OCI-M2 (cell line): Measurements from ENCODE around the gene LRP4.
"Not testable (repeated sequence)": the region's sequence is repeated elsewhere in the genome, so short reads cannot be mapped to it uniquely, and the experiment has no call there.

Source experiments
- DNase-seq: peaks from one replicate; lab custom pipeline; 2025; ENCODE audit not compliant: unreplicated experiment; lab: John Stamatoyannopoulos, UW

LRP4 gene, protein sequence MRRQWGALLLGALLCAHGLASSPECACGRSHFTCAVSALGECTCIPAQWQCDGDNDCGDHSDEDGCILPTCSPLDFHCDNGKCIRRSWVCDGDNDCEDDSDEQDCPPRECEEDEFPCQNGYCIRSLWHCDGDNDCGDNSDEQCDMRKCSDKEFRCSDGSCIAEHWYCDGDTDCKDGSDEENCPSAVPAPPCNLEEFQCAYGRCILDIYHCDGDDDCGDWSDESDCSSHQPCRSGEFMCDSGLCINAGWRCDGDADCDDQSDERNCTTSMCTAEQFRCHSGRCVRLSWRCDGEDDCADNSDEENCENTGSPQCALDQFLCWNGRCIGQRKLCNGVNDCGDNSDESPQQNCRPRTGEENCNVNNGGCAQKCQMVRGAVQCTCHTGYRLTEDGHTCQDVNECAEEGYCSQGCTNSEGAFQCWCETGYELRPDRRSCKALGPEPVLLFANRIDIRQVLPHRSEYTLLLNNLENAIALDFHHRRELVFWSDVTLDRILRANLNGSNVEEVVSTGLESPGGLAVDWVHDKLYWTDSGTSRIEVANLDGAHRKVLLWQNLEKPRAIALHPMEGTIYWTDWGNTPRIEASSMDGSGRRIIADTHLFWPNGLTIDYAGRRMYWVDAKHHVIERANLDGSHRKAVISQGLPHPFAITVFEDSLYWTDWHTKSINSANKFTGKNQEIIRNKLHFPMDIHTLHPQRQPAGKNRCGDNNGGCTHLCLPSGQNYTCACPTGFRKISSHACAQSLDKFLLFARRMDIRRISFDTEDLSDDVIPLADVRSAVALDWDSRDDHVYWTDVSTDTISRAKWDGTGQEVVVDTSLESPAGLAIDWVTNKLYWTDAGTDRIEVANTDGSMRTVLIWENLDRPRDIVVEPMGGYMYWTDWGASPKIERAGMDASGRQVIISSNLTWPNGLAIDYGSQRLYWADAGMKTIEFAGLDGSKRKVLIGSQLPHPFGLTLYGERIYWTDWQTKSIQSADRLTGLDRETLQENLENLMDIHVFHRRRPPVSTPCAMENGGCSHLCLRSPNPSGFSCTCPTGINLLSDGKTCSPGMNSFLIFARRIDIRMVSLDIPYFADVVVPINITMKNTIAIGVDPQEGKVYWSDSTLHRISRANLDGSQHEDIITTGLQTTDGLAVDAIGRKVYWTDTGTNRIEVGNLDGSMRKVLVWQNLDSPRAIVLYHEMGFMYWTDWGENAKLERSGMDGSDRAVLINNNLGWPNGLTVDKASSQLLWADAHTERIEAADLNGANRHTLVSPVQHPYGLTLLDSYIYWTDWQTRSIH (N-terminal part only)

DNA sequence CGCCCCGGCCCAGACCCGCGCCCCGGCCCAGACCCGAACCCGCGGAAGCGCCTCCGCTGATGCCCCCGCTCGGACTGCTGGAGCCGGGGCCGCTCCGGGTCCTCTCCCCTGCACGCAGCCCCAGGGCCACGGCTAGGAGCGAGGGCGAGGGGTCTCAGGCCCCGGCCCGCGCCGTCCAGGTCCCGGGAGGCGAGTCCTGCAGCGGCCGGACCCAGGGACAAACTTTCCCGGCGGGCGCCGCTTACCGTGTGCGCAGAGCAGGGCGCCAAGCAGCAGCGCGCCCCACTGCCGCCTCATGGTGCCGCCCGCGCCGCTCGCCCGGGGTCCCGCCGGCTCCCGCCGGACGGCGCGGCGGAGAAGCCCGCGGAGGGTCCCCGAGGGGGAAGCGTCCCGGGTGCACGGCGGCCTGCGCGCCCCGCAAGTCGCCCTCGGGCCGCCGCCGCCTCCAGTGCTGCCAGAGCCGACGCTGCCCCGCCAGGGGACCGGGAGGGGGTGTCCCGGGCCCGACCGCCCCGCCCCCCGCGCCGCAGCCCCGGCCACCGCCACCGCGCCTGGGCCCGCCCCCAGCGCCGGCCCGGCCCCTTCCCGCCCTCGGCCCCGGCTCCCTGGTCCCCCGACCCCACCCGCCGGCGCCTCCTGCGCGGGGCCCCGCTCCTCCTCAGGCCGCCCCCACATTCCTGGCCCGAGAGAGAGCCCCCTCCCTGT, at the start of gene LRP4:
LRP4 (minus strand) TSS at position 468 of the 705 bp plus-strand sequence; CDS start at position 297, 171 bp downstream.
- no peak for DNase-seq

DNA sequence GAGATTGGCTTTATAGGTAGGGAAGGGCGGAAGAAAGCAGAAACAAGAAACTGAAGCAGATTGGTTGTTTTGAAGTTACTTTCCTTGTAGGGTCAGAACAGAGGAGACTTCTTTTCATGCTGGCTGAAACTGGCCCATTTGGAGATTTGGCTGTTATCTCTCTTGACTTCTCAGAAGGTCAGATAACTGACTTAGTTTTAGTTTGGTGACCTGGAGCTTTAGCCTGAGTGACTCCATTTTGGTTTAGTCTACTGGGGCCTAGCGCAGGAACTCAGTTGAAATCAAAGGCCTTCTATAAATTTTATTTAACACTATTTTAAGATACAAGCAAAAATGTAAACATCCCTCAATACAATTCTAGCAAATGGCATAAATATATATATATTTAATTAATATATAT, 49.6 kb upstream of the LRP4 start:
- no peak for DNase-seq

- DNase-seq, result no peak
Observed at GRCh38 chr11:46966773-46967172, 48.4 kb upstream of the LRP4 start.

DNA sequence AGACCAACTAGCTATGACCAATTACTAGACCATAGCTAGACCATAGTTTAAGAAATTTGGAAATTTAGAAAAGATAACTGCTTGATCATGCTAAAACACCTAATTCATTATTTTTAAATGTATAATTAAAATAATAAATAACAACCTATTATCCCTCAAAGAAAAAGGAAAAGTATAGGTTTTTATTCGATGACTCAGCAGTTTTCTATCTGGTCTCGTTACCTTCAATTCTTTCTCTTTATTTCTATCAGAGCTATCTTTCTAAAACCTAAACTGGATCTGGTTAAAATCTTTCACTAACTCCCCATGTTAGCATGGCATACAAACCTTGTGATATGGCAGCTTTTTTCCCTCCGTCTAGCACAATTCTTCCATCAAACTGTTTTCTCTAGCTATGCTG, 45.5 kb upstream of the LRP4 start:
- no peak for DNase-seq

GRCh38 chr11:46961886-46962285, 43.5 kb upstream of the LRP4 start:
- not testable (repeated sequence) for DNase-seq

GRCh38 chr11:46961041-46961440, 42.7 kb upstream of the LRP4 start:
- no peak for DNase-seq

DNA sequence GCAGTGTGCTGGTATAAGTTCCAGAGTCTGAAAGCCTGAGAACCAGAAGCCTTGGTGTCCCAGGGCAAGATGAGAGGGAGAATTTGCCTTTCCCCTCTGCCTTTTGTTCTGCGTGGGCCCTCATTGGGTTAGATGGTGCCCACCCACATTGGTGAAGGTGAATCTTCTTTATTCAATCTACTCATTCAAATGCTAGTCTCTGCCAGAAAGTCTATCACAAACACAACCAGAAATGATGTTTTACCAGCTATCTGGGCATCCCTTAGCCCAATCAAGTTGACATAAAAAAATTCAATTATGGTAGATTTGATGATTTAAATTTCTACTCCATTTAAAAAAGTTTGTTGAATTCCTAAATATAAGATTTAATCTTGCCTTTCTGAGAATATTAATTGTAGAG, 40.4 kb upstream of the LRP4 start:
- DNase-seq, result no peak

GRCh38 chr11:46953093-46953492, 34.7 kb upstream of the LRP4 start:
- DNase-seq, result no peak

GRCh38 chr11:46952553-46952952, 34.2 kb upstream of the LRP4 start:
- no peak for DNase-seq

DNA sequence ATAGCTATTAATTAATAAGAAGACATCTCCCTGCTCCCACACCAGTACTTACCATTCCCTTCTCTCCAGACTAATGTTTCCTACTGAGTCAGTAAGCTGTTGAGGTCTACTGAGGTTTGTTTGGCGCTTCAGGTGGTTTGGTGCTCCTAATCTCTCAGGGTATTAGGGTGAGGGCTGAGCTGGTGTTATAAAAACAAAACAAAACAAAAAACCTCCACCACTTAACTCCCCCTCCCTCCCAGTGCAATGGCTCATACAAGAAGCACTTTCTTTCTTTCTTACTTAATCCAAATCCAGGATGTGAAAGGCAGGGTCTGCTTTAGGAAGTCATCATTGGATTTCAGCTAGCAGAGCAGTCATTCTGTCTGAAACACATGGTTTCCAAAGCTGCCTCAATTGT, 33.5 kb upstream of the LRP4 start:
- no peak for DNase-seq

DNA sequence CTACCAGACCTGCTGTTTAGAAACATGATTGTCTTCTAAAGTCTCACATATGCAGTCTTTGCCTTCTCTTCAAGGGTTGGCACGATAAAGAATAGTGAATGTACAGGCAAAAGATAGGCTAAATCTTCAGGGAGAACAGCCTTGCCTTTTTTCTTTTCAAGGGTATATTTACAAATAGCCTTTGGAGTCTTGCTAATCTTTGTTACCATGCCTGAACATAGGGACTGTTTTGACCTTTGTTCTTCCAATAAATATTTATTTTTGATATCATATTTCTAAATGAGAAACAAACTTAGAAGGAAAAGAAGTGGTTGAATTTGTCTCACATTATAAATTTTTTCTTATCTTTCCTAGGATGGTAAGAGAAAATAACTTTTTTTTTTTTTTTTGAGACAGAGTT, 30.9 kb upstream of the LRP4 start:
- no peak for DNase-seq

DNA sequence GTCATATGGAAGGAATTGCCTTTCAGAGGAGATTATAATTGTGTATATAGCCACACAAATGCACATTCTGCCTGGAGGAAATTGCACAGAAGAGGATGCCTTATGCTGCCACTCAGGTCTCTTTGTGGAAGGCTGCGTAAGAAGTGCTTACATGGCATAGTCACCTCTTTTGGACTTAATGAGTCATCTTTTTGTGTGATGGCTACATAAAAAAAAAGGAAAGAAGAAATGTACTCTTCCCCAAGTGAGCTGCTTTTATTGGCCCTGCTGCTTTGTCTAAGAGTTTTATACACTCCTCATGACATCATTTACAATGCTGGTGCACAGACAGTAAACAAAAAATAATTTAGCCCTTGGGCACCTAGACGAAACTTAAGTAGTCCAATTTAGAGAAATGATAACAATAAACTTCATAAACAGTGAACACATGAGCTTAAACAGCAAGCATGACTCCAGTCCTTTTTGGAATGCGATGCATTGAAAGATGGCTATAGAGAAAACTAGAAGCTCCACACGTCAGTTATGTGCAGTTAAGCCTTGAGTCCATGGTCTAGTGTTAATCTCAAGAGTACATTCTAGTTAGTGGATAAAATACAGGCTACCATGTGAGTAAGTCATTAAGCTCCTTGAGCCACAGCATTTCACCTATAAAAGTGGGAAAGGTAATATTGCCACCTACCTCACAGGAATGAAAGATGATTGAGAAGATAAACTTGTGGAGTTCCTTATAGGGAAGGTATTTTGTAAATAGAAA, 30.2 kb upstream of the LRP4 start:
- no peak for DNase-seq

DNA sequence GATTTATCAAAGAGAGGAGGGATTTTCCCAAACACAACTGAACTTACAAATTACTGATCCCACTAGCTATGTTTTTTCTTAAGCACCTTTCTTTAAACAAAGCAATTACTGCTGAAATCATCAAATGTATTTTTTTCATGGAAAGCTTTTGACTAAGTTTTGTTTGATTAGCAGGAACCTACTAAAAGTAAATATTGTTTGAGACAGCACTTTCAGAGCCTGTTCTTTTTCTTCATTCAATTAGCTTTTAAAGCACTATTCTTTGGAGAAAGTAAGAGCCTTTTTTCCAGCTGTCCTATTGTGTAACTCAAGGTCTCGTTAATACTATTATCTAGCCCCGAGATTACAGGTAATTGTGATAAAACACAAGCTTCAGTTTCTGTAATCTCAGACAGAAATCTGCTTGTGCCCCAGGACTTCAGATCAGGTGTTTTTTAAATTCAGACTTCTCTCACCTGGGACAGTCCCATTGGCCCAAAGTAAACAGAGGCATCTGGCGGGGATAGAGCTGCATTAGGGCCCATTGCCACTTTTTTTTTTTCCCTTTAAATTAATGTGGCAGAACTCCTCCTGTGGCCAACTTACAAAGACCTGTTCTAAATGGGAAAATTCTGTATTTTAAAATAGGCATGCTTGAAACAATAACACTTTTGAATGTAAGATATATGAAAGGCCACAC, 29.2 kb upstream of the LRP4 start:
- DNase-seq, result no peak

DNA sequence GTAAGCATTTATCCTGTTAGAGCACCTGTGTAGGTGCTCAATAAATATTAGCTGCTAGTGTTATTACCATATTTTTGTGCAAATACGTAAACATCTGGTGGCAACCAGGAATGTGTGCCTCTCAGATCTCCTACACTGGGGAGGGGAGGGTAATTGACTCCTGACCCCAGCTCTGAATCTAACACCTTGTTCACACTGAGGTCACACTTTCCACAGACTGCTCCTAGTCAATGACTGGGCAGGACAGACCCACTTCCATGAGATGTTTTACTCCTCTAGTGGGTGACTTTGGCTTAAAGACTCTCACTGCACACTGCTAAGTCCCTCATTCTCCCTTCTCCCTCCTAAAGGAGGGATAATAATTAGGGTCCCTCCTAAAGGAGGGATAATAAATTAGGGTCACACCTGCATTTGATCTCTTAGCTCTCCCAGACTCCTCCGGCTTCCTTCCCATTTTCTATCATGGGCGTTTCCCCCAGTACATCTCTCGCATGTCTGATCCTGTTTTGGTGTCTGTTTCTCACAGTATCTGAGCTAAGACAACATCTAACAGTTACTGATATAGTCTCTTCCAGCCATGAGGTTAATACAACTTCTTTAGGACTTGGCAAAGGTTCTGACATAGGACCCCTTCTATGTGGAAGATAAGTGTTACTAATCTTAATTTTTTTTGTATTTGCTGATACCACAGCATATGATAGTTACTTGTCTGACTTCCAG, 26.2 kb upstream of the LRP4 start:
- no peak for DNase-seq

GRCh38 chr11:46942172-46942571, 23.8 kb upstream of the LRP4 start:
- DNase-seq, result no peak

- peak; percentile 40 for DNase-seq
Observed at GRCh38 chr11:46936138-46937110, 18.1 kb upstream of the LRP4 start, which contains the start of gene CSTPP1. CSTPP1 (plus strand) TSS chr11:46936761; CDS start chr11:46936806, 45 bp downstream.

GRCh38 chr11:46930089-46930488, 11.7 kb upstream of the LRP4 start:
- no peak for DNase-seq
